ENCODE measurements around the gene DYNLT1.

GRCh38 chr6:158667360-158667981 lies 22.9 kb upstream of the DYNLT1 start:
- TF ChIP-seq CTCF (IDR thresholded peaks at IDR 0.05) = no peak
- TF ChIP-seq POLR2AphosphoS5 (IDR thresholded peaks at IDR 0.05) = no peak
- TF ChIP-seq POLR2A (IDR thresholded peaks at IDR 0.05) = no peak

All from gastroesophageal sphincter (tissue), 3 donors.